D341Med (cell line): ENCODE measurements around the gene LMF1.

Experiments used
- DNase-seq: peaks from one replicate; pipeline ENCODE4 v3.0.0; 2012; ENCODE audit warnings: low spot score

LMF1 gene

GRCh38 chr16:927931-928330, 42.9 kb downstream of the LMF1 start:
- no peak for DNase-seq

- no peak for DNase-seq
Measured at GRCh38 chr16:927406-927805, 43.4 kb downstream of the LMF1 start.

- DNase-seq, result no peak
Measured at GRCh38 chr16:926715-927114, 44.1 kb downstream of the LMF1 start.

GRCh38 chr16:924806-925205, 46.0 kb downstream of the LMF1 start:
- no peak for DNase-seq

- no peak for DNase-seq
Measured at GRCh38 chr16:924063-924462, 46.7 kb downstream of the LMF1 start.

GRCh38 chr16:923184-923583, 47.6 kb downstream of the LMF1 start:
- DNase-seq, result no peak

GRCh38 chr16:922051-922450, 48.7 kb downstream of the LMF1 start:
- DNase-seq, result no peak

GRCh38 chr16:921321-921905, 49.4 kb downstream of the LMF1 start:
- no peak for DNase-seq

- DNase-seq, result peak; percentile 70
Measured at GRCh38 chr16:920717-921116, 50.1 kb downstream of the LMF1 start.

- DNase-seq, result no peak
Measured at GRCh38 chr16:920051-920681, 50.6 kb downstream of the LMF1 start.

GRCh38 chr16:919658-920050, 51.1 kb downstream of the LMF1 start:
- DNase-seq, result no peak

GRCh38 chr16:918741-919657, 51.8 kb downstream of the LMF1 start:
- DNase-seq, result no peak

GRCh38 chr16:918068-918467, 52.7 kb downstream of the LMF1 start:
- no peak for DNase-seq

- no peak for DNase-seq
Measured at GRCh38 chr16:917591-918061, 53.2 kb downstream of the LMF1 start.

GRCh38 chr16:916035-916799, 54.6 kb downstream of the LMF1 start:
- DNase-seq, result no peak

GRCh38 chr16:915546-915945, 55.2 kb downstream of the LMF1 start:
- no peak for DNase-seq

GRCh38 chr16:914440-914839, 56.3 kb downstream of the LMF1 start:
- DNase-seq, result no peak

GRCh38 chr16:913817-914439, 56.9 kb downstream of the LMF1 start:
- no peak for DNase-seq

GRCh38 chr16:912684-913613, 57.8 kb downstream of the LMF1 start:
- DNase-seq, result no peak

GRCh38 chr16:912322-912683, 58.5 kb downstream of the LMF1 start:
- no peak for DNase-seq
